ENCODE data around the gene DGKG. TPM values are rescaled to one million over a fixed set of nuclear protein-coding genes. Genes with fewer than 3 reads are reported as not detected.

DGKG gene
- total RNA-seq, 3 donors from 2014 or later (not counting 1 experiment from before 2014, with no cell fraction given) = 0.25 to 1.6 (median 0.63) TPM

DNA sequence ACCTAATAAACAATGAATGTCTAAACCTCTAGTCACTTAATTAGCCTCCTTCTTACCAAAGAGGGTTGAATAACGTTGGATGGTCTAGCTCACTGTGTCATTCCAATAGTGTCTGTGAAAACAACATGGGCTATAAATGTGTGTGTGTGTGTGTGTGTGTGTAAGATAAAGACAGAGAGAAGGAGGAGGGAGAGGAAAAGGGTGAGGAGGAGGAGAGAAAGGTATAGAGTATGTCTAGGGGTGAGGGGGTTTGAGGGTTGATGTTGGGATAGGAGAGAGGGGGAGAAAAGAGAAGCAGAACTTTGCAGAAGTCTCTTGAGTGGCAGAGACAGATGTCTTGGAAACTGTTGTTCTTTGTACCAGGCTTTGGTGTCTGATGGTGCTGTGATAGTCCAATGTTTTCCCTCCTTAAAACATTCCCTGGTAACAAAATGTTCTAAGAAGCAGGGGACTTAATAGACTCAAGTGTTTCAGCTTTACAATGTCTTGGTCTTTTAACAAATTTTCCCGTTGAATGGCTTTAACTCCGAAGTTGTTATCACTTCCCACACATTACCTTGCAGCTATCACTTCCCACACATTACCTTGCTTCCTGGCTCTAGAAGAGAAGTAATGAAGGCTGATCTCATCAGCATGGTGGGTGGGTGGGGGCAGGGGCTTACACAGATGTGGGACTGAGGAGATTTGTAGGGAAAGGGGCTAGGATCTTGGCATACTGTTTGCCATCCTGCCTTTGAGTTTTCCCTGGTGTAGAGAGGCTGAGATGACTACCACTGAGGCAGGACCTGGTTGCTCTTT, 195.3 kb downstream of the DGKG start:
- intact Hi-C loops (cut with micrococcal nuclease) = no loop called here
- Histone ChIP-seq H3K36me3 (ENCODE audit: control insufficient read depth, insufficient read depth, low read length) (no peaks in the 10 kb centered on the region), H3K27ac (ENCODE audit: low read length) (no peak overlapping the region), H3K9me3 (ENCODE audit: control insufficient read depth, insufficient read depth, low read length) (no peaks in the 10 kb centered on the region), H3K4me1 (ENCODE audit: control insufficient read depth, insufficient read depth, low read length) (no peaks in the 10 kb centered on the region), H3K4me3 (ENCODE audit: low read length) (no peak overlapping the region), H3K27me3 (ENCODE audit: control insufficient read depth, insufficient read depth, low read length) (peaks cover 3% of the 10 kb centered on the region)
- no peak for DNase-seq
- H3K27me3 Mint-ChIP-seq (ENCODE audit: low read depth in 2 of 2) = peaks cover 7 to 21% of the 10 kb centered on the region in 2 donors
- TF ChIP-seq, protein P1, sequence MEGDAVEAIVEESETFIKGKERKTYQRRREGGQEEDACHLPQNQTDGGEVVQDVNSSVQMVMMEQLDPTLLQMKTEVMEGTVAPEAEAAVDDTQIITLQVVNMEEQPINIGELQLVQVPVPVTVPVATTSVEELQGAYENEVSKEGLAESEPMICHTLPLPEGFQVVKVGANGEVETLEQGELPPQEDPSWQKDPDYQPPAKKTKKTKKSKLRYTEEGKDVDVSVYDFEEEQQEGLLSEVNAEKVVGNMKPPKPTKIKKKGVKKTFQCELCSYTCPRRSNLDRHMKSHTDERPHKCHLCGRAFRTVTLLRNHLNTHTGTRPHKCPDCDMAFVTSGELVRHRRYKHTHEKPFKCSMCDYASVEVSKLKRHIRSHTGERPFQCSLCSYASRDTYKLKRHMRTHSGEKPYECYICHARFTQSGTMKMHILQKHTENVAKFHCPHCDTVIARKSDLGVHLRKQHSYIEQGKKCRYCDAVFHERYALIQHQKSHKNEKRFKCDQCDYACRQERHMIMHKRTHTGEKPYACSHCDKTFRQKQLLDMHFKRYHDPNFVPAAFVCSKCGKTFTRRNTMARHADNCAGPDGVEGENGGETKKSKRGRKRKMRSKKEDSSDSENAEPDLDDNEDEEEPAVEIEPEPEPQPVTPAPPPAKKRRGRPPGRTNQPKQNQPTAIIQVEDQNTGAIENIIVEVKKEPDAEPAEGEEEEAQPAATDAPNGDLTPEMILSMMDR (IDR thresholded peaks at IDR 0.05) = no peak
- no peak overlapping the region for H3K4me3 Mint-ChIP-seq
- H3K9me3 Mint-ChIP-seq = no peaks in the 10 kb centered on the region
- ATAC-seq = no peak
- peaks cover 5 to 6% of the 10 kb centered on the region in 2 donors for H3K4me1 Mint-ChIP-seq
- H3K27ac Mint-ChIP-seq = no peak overlapping the region
- WGBS (ENCODE audit: insufficient coverage) = 50% methylated on average over 3 of the region's 3 CpGs
- H3K36me3 Mint-ChIP-seq = no peaks in the 10 kb centered on the region

DNA sequence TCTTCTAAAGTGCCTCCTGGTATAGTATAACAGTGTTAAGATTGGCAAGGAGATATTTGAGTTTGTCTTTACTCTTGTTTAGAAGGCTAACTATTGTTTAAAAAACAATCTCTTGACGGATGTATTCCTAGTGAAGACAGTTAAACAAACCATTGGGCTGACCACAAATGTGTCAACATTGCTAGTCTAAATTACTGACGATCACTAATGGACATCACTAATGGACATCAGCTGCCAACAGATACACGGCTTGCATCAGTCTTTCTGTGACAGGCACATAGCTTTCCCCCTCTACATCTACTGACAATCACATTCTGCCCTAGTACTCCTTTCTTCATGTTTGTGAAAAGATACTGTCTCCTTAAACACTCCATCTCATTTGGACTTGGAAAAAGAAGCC, 196.0 kb downstream of the DGKG start:
- Histone ChIP-seq H3K9me3 (ENCODE audit: control insufficient read depth, insufficient read depth, low read length) (no peaks in the 10 kb centered on the region), H3K4me1 (ENCODE audit: control insufficient read depth, insufficient read depth, low read length) (no peaks in the 10 kb centered on the region), H3K4me3 (ENCODE audit: low read length) (no peak overlapping the region), H3K27me3 (ENCODE audit: control insufficient read depth, insufficient read depth, low read length) (peaks cover 3% of the 10 kb centered on the region), H3K36me3 (ENCODE audit: control insufficient read depth, insufficient read depth, low read length) (no peaks in the 10 kb centered on the region), H3K27ac (ENCODE audit: low read length) (no peak overlapping the region)
- no peak for ATAC-seq
- H3K27me3 Mint-ChIP-seq (ENCODE audit: low read depth in 2 of 2) = peaks cover 7 to 21% of the 10 kb centered on the region in 2 donors
- H3K36me3 Mint-ChIP-seq = no peaks in the 10 kb centered on the region
- H3K4me1 Mint-ChIP-seq = peaks cover 5 to 6% of the 10 kb centered on the region in 2 donors
- 85% methylated on average over 3 of the region's 3 CpGs for WGBS (ENCODE audit: insufficient coverage)
- intact Hi-C loops (cut with micrococcal nuclease) = no loop called here
- no peak overlapping the region for H3K27ac Mint-ChIP-seq
- no peaks in the 10 kb centered on the region for H3K9me3 Mint-ChIP-seq
- TF ChIP-seq, protein P1 (IDR thresholded peaks at IDR 0.05) = no peak
- no peak overlapping the region for H3K4me3 Mint-ChIP-seq
- DNase-seq = no peak

DNA sequence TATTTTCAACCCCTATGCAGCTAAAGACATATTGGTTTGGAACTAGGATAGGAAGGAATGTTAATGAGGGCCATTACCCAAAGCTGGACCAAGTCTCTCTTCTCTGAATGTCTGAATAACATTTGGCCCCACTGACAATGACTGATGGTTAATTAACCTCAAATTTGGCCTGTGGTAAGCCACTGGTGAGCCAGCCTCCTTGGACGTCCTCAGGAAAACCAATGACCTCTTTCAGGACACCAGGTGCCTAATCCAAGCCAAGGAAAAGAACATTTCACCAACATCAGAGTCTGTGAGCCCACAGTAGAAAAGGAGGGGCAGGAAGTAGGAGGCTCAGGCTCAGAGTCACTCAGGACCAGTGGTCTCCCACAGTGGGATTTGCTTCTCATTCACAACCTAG, 196.7 kb downstream of the DGKG start:
- no peak overlapping the region for H3K4me3 Mint-ChIP-seq
- no peaks in the 10 kb centered on the region for H3K36me3 ChIP-seq (ENCODE audit: control insufficient read depth, insufficient read depth, low read length)
- ATAC-seq (no peak), DNase-seq (no peak)
- no peak overlapping the region for H3K27ac ChIP-seq (ENCODE audit: low read length)
- TF ChIP-seq, protein P1 (IDR thresholded peaks at IDR 0.05) = no peak
- intact Hi-C loops (cut with micrococcal nuclease) = no loop called here
- peaks cover 7 to 21% of the 10 kb centered on the region in 2 donors for H3K27me3 Mint-ChIP-seq (ENCODE audit: low read depth in 2 of 2)
- H3K9me3 Mint-ChIP-seq = no peaks in the 10 kb centered on the region
- no peak overlapping the region for H3K27ac Mint-ChIP-seq
- H3K27me3 ChIP-seq (ENCODE audit: control insufficient read depth, insufficient read depth, low read length) = peaks cover 3% of the 10 kb centered on the region
- H3K4me1 ChIP-seq (ENCODE audit: control insufficient read depth, insufficient read depth, low read length) = no peaks in the 10 kb centered on the region
- H3K4me3 ChIP-seq (ENCODE audit: low read length) = no peak overlapping the region
- no peaks in the 10 kb centered on the region for H3K9me3 ChIP-seq (ENCODE audit: control insufficient read depth, insufficient read depth, low read length)
- no peaks in the 10 kb centered on the region for H3K36me3 Mint-ChIP-seq
- H3K4me1 Mint-ChIP-seq = peaks cover 0 to 6% of the 10 kb centered on the region in 2 donors
- 8% methylated on average over 1 of the region's 1 CpG for WGBS (ENCODE audit: insufficient coverage)
